ENCODE data around the gene BRD1.
"Not testable (repeated sequence)": the region's sequence is repeated elsewhere in the genome, so short reads cannot be mapped to it uniquely, and the experiment has no call there.

- TF ChIP-seq CTCF, POLR2AphosphoS5 (IDR thresholded peaks at IDR 0.05): not testable (repeated sequence)
Observed at GRCh38 chr22:49762571-49762970, 65.1 kb downstream of the BRD1 start.

Data from suprapubic skin (tissue), 3 donors.